WTC11 (cell line): Measurements from ENCODE around the gene IP6K3.

Experiments used
- FOXK1 ChIP-seq: sonication (generic); formaldehyde crosslinking; IDR thresholded peaks from 2 replicates; pipeline ENCODE4 v1.8.0; 2022; ENCODE audit warnings: mild to moderate bottlenecking, moderate library complexity, missing genetic modification reagents
- USF2 ChIP-seq: sonication (generic); formaldehyde crosslinking; IDR thresholded peaks from 2 replicates; pipeline ENCODE4 v1.8.1; 2023; ENCODE audit warnings: mild to moderate bottlenecking, missing genetic modification reagents, moderate library complexity

GRCh38 chr6:33759887-33760629 lies 13.4 kb upstream of the IP6K3 start:
- TF ChIP-seq FOXK1 (CRISPR knock-in tag), result no peak
- no peak for TF ChIP-seq USF2
